COR-L47 (cell line): ENCODE data around the gene TRIP12.
"Not testable (repeated sequence)": the region's sequence is repeated elsewhere in the genome, so short reads cannot be mapped to it uniquely, and the experiment has no call there.

Experiments used
- DNase-seq: peaks from one replicate; lab custom pipeline; 2025; lab: John Stamatoyannopoulos, UW

TRIP12 gene

GRCh38 chr2:229874647-229875046 is 47.2 kb downstream of the TRIP12 start:
- DNase-seq = no peak

DNA sequence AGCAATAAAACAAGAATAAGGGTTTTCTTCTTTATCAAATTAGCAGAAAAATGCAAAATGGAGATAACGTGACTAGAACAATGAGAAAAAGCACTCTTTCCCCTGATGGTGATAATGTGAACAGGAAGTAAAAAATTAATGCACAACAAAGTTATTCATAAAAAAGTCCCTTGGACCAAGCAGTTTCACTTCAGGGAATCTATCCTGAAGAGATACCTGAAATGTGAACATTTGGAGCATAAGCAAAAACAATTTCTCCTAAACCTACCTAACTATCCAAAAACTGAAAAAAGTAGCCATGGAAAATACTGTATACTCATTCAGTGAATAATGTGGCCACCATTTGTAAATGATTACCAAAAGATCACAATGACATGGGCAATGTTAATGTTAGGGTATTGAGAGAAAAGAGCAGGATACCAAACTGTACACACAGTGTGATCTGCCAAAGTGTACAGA is 48.7 kb downstream of the TRIP12 start:
- no peak for DNase-seq

DNA sequence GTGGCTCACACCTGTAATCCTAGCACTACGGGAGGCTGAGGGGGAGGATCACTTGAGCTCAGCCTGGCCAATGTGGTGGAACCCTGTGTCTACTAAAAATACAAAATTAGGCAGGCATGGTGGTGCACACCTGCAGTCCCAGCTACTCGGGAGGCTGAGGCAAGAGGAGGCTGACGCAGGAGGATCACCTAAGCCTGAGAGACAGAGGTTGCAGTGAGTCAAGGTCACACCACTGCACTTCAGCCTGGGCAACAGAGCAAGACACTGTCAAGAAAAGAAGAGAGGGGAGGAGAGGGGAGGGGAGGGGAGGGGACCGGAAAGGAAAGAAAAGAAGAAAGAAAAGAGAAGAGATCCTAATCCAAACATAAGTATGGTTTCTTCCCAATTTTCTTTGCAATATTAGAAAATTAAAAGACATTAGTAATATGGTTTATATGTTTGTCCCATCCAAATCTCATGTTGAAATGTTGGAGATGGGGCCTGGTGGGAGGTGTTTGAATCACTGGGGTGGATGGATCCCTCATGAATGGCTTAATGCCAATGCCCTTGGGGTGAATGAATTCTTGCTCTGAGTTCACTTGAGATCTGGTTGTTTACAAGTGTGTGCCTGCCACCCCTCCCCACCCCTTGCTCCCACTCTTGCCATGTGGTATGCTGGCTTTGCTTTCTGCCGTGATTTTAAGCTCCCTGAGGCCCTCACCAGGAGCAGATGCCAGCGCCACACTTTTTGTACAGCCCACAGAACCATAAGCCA is 50.7 kb downstream of the TRIP12 start:
- DNase-seq = no peak

DNA sequence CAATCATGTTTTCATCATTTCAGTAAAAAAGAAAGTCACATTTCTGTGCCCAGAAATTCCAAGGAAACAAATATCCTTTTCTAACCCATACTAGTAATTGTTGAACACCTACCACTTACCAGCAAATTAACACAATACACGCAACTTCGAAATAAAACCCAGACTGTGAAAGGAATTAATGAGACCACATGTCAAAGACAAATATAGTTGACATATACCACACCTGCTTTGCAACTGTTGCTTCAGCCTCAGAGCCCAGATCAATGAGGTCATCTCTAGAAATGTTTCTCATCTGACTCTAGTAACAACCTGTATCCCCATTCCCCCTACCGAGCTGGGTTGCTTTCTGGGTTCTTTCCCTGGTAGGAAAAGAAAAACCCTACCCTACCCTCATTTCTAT is 52.6 kb downstream of the TRIP12 start:
- no peak for DNase-seq

DNA sequence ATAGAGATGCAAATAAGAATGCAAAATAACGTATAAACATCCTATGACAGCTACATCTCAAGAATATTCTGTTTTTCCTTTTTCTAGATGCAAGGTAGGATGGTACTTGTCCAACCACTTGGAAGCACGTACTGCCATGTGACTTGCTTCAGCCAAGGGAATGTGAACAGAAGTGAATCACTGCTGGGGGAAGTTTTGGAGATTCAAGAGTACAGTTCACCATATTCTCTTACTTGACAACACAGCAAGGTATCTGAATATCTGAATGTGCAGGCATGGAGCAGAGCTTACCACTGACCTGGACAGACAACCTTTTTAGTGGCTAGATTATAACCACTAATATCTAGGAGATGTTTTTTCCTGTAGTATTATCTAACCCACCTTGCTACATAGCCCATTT is 53.0 kb downstream of the TRIP12 start:
- DNase-seq = no peak

DNA sequence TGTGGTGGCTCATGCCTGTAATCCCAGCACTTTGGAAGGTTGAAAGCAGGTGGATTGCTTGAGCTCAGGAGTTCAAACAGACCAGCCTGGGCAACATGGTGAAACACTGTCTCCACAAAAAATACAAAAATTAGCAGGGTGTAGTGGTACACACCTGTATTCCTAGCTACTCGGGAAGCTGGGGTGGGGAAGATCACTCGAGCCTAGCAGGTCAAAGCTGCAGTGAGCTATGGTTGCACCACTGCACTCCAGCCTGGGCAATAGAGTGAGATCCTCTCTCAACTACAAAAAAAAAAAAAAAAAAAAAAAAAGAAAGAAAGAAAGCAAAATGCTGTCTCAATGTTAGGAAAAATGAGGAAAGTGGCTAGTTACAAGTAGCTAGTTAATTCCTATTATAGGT is 56.8 kb downstream of the TRIP12 start:
- no peak for DNase-seq

DNA sequence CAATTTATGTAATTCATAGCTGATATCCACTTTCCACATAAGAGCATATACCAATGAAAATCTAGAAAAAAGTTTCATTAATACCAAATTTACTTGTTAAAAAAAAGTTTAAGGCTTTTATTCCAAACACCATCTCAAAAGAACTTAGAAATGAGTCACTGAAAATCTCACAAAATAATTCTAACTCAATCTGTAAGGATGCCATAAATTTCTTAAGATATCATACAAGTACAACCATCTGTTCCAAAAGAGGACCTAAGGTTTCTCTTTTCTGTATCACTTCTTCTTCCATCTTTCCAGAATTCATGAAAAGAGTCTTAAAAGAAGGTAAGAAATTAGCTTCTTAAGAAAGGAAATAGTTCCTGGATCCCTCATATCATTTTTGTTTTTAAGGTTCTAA is 60.4 kb downstream of the TRIP12 start:
- DNase-seq = no peak

GRCh38 chr2:229860334-229860733 is 61.5 kb downstream of the TRIP12 start:
- no peak for DNase-seq

- DNase-seq = no peak
Observed at GRCh38 chr2:229858351-229858750, 63.5 kb downstream of the TRIP12 start.

DNA sequence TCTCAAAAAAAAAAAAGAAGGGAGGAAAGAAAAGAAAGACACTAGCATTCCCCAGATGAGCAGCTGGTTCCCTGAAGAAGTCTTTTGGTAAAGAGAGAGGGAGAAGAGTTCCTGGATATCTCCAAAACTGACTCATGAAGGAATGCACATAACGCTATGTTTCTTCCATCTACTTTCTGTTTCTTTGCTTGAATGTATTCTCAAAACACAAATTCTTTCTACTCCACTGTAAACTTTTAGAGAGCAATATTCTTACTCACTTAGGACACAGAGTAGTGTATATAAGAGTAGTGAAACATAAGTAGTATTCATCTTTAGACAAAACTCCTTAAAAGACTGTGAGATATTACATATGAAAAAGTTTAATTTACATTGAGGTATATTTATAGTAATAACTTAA is 64.2 kb downstream of the TRIP12 start:
- no peak for DNase-seq

DNA sequence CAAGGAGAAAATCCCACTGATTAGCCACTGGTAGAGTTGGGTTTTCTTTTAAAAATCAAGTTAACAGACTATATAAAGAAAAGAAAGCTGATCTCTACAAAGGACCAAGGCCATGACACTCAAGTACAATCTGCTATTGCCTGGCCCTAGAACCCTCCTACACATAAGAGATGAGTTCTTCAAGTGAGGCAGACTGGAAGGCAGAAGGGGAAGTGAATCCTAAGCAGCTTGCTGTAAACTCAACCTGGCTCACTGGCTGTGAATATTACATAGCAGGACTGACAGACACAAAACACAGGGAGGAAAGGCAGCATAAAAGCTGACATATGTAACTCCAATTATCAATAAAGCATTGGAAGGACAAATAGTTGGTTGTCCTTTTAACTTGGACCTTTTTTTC is 65.4 kb downstream of the TRIP12 start:
- no peak for DNase-seq

- DNase-seq = no peak
Observed at GRCh38 chr2:229855116-229855515, 66.7 kb downstream of the TRIP12 start.

- DNase-seq = no peak
Observed at GRCh38 chr2:229852565-229852964, 69.2 kb downstream of the TRIP12 start.

DNA sequence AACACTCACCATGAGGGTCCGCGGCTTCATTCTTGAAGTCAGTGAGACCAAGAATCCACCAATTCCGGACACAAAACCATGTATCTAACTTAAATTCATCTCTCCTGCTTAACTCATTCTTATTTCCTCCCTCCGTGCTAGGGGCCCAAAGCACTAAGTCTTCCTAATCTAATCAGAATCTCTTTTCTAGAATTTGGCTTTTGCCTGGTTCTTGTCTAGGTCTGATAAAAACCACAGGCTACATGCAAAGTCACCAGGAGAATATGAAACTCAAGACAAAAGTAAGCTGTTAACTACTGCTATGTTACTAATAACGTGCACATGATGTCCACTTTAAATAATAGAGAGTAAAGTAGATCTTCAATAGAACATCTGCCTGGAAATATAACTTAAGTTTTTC is 69.9 kb downstream of the TRIP12 start:
- DNase-seq = no peak

DNA sequence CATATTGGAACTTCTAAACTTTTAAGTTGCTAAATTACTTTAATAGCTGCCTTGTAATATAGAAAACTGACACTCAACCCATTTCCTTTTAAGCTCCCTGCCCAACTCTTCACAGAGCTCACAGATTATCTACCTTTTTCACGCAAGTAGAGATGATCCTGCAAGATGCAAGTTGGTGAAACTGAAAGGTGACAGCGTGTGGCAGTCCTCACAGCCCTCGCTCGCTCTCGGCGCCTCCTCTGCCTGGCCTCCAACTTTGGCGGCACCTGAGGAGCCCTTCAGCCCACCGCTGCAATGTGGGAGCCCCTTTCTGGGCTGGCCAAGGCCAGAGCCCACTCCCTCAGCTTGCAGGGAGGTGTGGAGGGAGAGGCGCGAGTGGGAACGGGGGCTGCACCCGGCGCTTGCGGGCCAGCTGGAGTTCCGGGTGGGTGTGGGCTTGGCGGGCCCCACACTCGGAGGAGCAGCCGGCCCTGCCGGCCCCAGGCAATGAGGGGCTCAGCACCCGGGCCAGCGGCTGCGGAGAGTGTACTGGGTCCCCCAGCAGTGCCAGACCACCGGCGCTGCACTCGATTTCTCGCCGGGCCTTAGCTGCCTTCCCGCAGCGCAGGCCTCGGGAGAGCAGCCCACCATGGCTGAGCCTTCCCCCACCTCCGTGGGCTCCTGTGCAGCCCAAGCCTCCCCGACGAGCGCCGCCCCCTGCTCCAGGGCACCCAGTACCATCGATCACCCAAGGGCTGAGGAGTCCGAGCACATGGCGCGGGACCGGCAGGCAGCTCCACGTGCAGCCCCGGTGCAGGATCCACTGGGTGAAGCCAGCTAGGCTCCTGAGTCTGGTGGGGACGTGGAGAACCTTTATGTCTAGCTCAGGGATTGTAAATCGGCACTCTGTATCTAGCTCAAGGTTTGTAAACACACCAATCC is 71.2 kb downstream of the TRIP12 start:
- not testable (repeated sequence) for DNase-seq

GRCh38 chr2:229849073-229849472 is 72.7 kb downstream of the TRIP12 start:
- DNase-seq = no peak

DNA sequence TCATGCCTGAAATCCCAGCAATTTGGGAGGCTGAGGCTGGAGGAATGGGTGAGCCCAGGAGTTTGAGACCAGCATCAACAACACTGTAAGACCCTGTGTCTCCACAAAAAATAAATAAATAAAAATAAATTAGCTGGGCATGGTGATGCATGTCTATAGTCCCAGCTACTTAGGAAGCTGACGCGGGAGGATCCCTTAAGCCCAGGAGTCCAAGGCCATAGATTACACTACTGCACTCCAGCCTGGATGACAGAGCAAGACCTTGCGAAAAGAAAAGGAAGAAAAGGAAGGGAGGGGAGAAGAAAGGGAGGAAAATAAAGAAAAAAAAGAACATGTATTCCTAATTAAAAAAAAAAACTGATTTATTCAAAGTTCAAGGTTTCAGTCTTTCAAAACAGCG is 78.2 kb downstream of the TRIP12 start:
- DNase-seq = no peak

DNA sequence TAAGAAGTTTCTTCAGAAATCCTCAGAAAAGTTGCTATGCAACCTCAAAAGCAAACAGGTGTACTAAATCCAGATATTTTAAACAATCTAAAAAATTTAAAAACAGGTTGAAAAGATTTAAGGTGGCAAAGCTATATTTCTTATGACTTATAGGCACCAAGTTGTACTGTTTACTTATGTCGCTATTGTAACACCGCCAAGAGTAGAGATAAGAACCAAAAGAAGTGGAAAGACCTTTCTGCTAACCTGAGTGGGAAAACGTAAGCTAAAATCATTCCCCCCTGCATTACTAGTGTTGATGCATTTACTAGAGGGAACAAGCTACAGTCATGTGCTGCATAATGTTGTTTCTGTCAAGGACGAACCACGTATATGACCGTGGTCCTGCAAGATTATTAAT is 83.1 kb downstream of the TRIP12 start:
- no peak for DNase-seq

GRCh38 chr2:229836847-229837246 is 85.0 kb downstream of the TRIP12 start:
- no peak for DNase-seq

- no peak for DNase-seq
Observed at GRCh38 chr2:229835596-229836283, 86.1 kb downstream of the TRIP12 start.

DNA sequence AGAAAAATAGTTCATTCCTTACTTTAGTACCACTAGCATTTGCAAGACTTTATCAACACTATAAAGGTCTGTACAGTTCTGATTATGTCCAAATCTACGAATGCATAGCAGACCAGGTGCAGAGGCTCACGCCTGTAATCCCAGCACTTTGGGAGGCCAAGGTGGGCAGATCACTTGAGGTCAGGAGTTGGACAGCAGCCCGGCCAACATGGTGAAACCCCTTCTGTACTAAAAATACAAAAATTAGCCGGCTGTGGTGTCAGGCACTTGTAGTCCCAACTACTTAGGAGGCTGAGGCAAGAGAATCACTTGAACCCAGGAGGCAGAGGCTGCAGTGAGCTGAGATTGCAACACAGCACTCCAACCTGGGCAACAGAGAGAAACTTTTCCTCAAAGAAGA is 87.4 kb downstream of the TRIP12 start:
- DNase-seq = not testable (repeated sequence)

DNA sequence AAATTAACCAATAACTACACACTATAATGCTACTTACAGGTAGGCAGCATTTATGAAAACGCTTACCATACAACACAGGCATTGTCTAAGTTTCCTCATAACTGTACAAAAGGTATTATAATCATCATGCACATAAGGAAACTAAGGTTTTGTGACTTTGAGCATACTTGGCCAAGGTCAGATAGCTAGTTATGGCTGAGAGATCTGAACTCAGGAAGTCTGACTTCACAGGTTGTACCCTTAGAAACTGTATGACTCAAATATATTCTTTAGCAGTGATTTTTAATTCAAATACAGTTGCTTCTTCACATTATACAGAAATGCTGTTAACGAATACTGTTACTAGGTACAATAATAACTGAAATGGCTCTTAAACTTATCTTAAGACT is 89.3 kb downstream of the TRIP12 start:
- DNase-seq = no peak
